Measurements from ENCODE around the gene SETD5.

Gene SETD5

DNA sequence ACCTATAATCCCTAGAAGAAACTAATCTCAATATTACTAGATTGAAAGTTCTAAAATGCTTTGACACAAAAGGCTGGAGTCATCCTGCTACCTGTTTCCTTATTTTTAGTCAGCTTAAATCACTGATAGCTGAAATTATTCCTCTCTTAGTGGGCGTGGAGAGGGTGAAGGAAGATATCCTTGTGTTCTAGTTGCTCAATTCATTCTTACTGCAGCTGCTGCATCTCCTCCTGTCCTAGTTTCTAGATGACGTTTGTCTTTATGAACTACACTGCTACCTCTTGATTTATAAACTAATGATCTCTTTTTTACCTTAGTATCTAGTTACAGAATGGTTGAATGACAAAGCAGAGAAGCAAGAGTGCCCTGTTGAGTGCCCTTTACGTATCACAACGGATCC is 50.7 kb downstream of the SETD5 start:
- Histone ChIP-seq H3K4me2 (ENCODE audit: low read length) (no peak overlapping the region), H3K4me3 (ENCODE audit: low read length) (no peak overlapping the region), H3K4me1 (ENCODE audit: control insufficient read depth, insufficient read depth, low read length) (no peaks in the 10 kb centered on the region), H3K36me3 (ENCODE audit: insufficient read depth, low read length) (peaks cover 90% of the 10 kb centered on the region), H3K27me3 (ENCODE audit: control insufficient read depth, insufficient read depth, low read length) (no peaks in the 10 kb centered on the region), H3K9me3 (replicated peaks; ENCODE audit: low read length) (no peaks in the 10 kb centered on the region), H3K9ac (ENCODE audit: low read depth, low read length) (no peak overlapping the region)

- no peaks in the 10 kb centered on the region for H3K27me3 ChIP-seq (ENCODE audit: control insufficient read depth, insufficient read depth, low read length)
- H3K9ac ChIP-seq (ENCODE audit: low read depth, low read length) = no peak overlapping the region
- H3K9me3 ChIP-seq (replicated peaks; ENCODE audit: low read length) = no peaks in the 10 kb centered on the region
- peaks cover 90% of the 10 kb centered on the region for H3K36me3 ChIP-seq (ENCODE audit: insufficient read depth, low read length)
- no peaks in the 10 kb centered on the region for H3K4me1 ChIP-seq (ENCODE audit: control insufficient read depth, insufficient read depth, low read length)
- no peak overlapping the region for H3K4me3 ChIP-seq (ENCODE audit: low read length)
- no peak overlapping the region for H3K4me2 ChIP-seq (ENCODE audit: low read length)
These were observed 51.2 kb downstream of the SETD5 start for GRCh38 chr3:9448643-9449042.

- peaks cover 87% of the 10 kb centered on the region for H3K36me3 ChIP-seq (ENCODE audit: insufficient read depth, low read length)
These were observed 52.7 kb downstream of the SETD5 start for GRCh38 chr3:9450126-9450525.

DNA sequence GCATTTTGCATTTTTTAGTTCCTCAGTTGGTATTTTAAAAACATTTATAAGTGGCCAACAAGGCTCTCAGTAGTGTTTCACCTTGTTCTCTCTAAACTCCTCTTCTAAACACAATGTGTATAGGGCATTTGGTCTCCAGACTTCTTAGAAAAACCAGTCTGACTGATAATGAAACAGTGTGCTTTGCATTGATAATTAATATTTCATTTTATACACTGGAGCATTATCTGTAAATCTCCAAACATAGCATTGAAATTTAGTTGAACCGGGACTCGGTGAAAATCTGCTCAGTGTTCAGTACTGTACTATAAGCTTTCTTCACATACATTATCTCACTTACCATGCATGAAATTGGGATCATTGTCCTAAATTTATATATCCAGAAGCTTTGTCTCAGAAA is 53.6 kb downstream of the SETD5 start:
- Histone ChIP-seq H3K4me1 (ENCODE audit: control insufficient read depth, insufficient read depth, low read length) (no peaks in the 10 kb centered on the region), H3K27me3 (ENCODE audit: control insufficient read depth, insufficient read depth, low read length) (no peaks in the 10 kb centered on the region), H3K4me2 (ENCODE audit: low read length) (no peak overlapping the region), H3K9ac (ENCODE audit: low read depth, low read length) (no peak overlapping the region), H3K4me3 (ENCODE audit: low read length) (no peak overlapping the region), H3K9me3 (replicated peaks; ENCODE audit: low read length) (no peaks in the 10 kb centered on the region), H3K36me3 (ENCODE audit: insufficient read depth, low read length) (peaks cover 89% of the 10 kb centered on the region)

More at GRCh38 chr3:9450126-9450525, 52.7 kb downstream of the SETD5 start:
- Histone ChIP-seq H3K4me1 (ENCODE audit: control insufficient read depth, insufficient read depth, low read length) (no peaks in the 10 kb centered on the region), H3K9ac (ENCODE audit: low read depth, low read length) (no peak overlapping the region), H3K9me3 (replicated peaks; ENCODE audit: low read length) (no peaks in the 10 kb centered on the region), H3K27me3 (ENCODE audit: control insufficient read depth, insufficient read depth, low read length) (no peaks in the 10 kb centered on the region), H3K4me3 (ENCODE audit: low read length) (no peak overlapping the region), H3K4me2 (ENCODE audit: low read length) (no peak overlapping the region)

DNA sequence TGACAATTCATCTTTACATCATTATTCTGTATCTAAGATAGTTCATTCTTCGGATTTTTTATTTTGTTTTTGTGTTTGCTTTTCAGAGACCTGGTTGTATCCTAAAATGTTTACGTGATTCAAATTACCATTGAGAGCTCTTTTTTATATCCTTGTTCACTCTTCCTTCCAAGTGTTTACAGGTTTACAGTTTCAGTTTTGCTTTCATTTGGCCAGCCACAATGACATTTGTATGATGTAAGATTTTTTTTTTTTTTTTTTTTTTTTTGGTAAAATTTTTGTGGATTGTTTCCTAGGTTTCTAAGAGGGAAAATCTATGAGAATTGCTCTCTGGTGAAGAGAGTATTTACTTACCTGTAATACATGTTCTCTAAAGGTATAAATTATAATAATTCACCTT is 55.0 kb downstream of the SETD5 start:
- no peaks in the 10 kb centered on the region for H3K27me3 ChIP-seq (ENCODE audit: control insufficient read depth, insufficient read depth, low read length)
- H3K4me1 ChIP-seq (ENCODE audit: control insufficient read depth, insufficient read depth, low read length) = no peaks in the 10 kb centered on the region
- H3K36me3 ChIP-seq (ENCODE audit: insufficient read depth, low read length) = peaks cover 81% of the 10 kb centered on the region
- H3K4me2 ChIP-seq (ENCODE audit: low read length) = no peak overlapping the region
- no peak overlapping the region for H3K9ac ChIP-seq (ENCODE audit: low read depth, low read length)
- no peaks in the 10 kb centered on the region for H3K9me3 ChIP-seq (replicated peaks; ENCODE audit: low read length)
- no peak overlapping the region for H3K4me3 ChIP-seq (ENCODE audit: low read length)

GRCh38 chr3:9455596-9456131 is 58.2 kb downstream of the SETD5 start:
- Histone ChIP-seq H3K9ac (ENCODE audit: low read depth, low read length) (no peak overlapping the region), H3K9me3 (replicated peaks; ENCODE audit: low read length) (no peaks in the 10 kb centered on the region), H3K4me2 (ENCODE audit: low read length) (no peak overlapping the region), H3K27me3 (ENCODE audit: control insufficient read depth, insufficient read depth, low read length) (no peaks in the 10 kb centered on the region), H3K36me3 (ENCODE audit: insufficient read depth, low read length) (peaks cover 76% of the 10 kb centered on the region), H3K4me1 (ENCODE audit: control insufficient read depth, insufficient read depth, low read length) (no peaks in the 10 kb centered on the region), H3K4me3 (ENCODE audit: low read length) (no peak overlapping the region)

- Histone ChIP-seq H3K9ac (ENCODE audit: low read depth, low read length) (no peak overlapping the region), H3K4me2 (ENCODE audit: low read length) (no peak overlapping the region), H3K4me1 (ENCODE audit: control insufficient read depth, insufficient read depth, low read length) (no peaks in the 10 kb centered on the region), H3K9me3 (replicated peaks; ENCODE audit: low read length) (no peaks in the 10 kb centered on the region), H3K36me3 (ENCODE audit: insufficient read depth, low read length) (peaks cover 96% of the 10 kb centered on the region), H3K4me3 (ENCODE audit: low read length) (no peak overlapping the region), H3K27me3 (ENCODE audit: control insufficient read depth, insufficient read depth, low read length) (no peaks in the 10 kb centered on the region)
These were observed 70.0 kb downstream of the SETD5 start for GRCh38 chr3:9467451-9467850.

GRCh38 chr3:9468460-9468859 is 71.0 kb downstream of the SETD5 start:
- H3K4me3 ChIP-seq (ENCODE audit: low read length) = no peak overlapping the region
- H3K36me3 ChIP-seq (ENCODE audit: insufficient read depth, low read length) = peaks cover 97% of the 10 kb centered on the region
- H3K9ac ChIP-seq (ENCODE audit: low read depth, low read length) = no peak overlapping the region
- H3K4me2 ChIP-seq (ENCODE audit: low read length) = no peak overlapping the region
- no peaks in the 10 kb centered on the region for H3K9me3 ChIP-seq (replicated peaks; ENCODE audit: low read length)
- H3K4me1 ChIP-seq (ENCODE audit: control insufficient read depth, insufficient read depth, low read length) = no peaks in the 10 kb centered on the region
- no peaks in the 10 kb centered on the region for H3K27me3 ChIP-seq (ENCODE audit: control insufficient read depth, insufficient read depth, low read length)

- Histone ChIP-seq H3K4me3 (ENCODE audit: low read length) (no peak overlapping the region), H3K4me1 (ENCODE audit: control insufficient read depth, insufficient read depth, low read length) (no peaks in the 10 kb centered on the region), H3K36me3 (ENCODE audit: insufficient read depth, low read length) (peaks cover 97% of the 10 kb centered on the region), H3K4me2 (ENCODE audit: low read length) (no peak overlapping the region), H3K9me3 (replicated peaks; ENCODE audit: low read length) (no peaks in the 10 kb centered on the region), H3K9ac (ENCODE audit: low read depth, low read length) (no peak overlapping the region), H3K27me3 (ENCODE audit: control insufficient read depth, insufficient read depth, low read length) (no peaks in the 10 kb centered on the region)
These were observed 72.6 kb downstream of the SETD5 start for GRCh38 chr3:9469986-9470385.

- Histone ChIP-seq H3K36me3 (ENCODE audit: insufficient read depth, low read length) (peaks cover 97% of the 10 kb centered on the region), H3K9ac (ENCODE audit: low read depth, low read length) (no peak overlapping the region), H3K27me3 (ENCODE audit: control insufficient read depth, insufficient read depth, low read length) (no peaks in the 10 kb centered on the region), H3K4me2 (ENCODE audit: low read length) (no peak overlapping the region), H3K4me1 (ENCODE audit: control insufficient read depth, insufficient read depth, low read length) (no peaks in the 10 kb centered on the region), H3K4me3 (ENCODE audit: low read length) (no peak overlapping the region), H3K9me3 (replicated peaks; ENCODE audit: low read length) (no peaks in the 10 kb centered on the region)
These were observed 76.2 kb downstream of the SETD5 start for GRCh38 chr3:9473496-9474065.

GRCh38 chr3:9474482-9474881 is 77.1 kb downstream of the SETD5 start:
- no peaks in the 10 kb centered on the region for H3K4me1 ChIP-seq (ENCODE audit: control insufficient read depth, insufficient read depth, low read length)
- no peak overlapping the region for H3K4me2 ChIP-seq (ENCODE audit: low read length)
- no peaks in the 10 kb centered on the region for H3K9me3 ChIP-seq (replicated peaks; ENCODE audit: low read length)
- no peak overlapping the region for H3K9ac ChIP-seq (ENCODE audit: low read depth, low read length)
- no peak overlapping the region for H3K4me3 ChIP-seq (ENCODE audit: low read length)
- no peaks in the 10 kb centered on the region for H3K27me3 ChIP-seq (ENCODE audit: control insufficient read depth, insufficient read depth, low read length)
- peaks cover 92% of the 10 kb centered on the region for H3K36me3 ChIP-seq (ENCODE audit: insufficient read depth, low read length)

- Histone ChIP-seq H3K9ac (ENCODE audit: low read depth, low read length) (no peak overlapping the region), H3K4me3 (ENCODE audit: low read length) (no peak overlapping the region), H3K4me1 (ENCODE audit: control insufficient read depth, insufficient read depth, low read length) (no peaks in the 10 kb centered on the region), H3K9me3 (replicated peaks; ENCODE audit: low read length) (no peaks in the 10 kb centered on the region), H3K4me2 (ENCODE audit: low read length) (no peak overlapping the region), H3K27me3 (ENCODE audit: control insufficient read depth, insufficient read depth, low read length) (no peaks in the 10 kb centered on the region), H3K36me3 (ENCODE audit: insufficient read depth, low read length) (peaks cover 85% of the 10 kb centered on the region)
These were observed 79.5 kb downstream of the SETD5 start for GRCh38 chr3:9476935-9477334.
